Activated CD4-positive, alpha-beta T cell treated with anti-CD3 and anti-CD28 coated beads, Interleukin-2, amount 50 U/mL, for 48 hours (primary cell): ENCODE data around the gene TICAM1.

ENCODE experiments used
- DNase-seq, 2 experiments: peaks; one replicate each; pipeline ENCODE4 v3.0.0-alpha.2; 2020

The TICAM1 gene

DNA sequence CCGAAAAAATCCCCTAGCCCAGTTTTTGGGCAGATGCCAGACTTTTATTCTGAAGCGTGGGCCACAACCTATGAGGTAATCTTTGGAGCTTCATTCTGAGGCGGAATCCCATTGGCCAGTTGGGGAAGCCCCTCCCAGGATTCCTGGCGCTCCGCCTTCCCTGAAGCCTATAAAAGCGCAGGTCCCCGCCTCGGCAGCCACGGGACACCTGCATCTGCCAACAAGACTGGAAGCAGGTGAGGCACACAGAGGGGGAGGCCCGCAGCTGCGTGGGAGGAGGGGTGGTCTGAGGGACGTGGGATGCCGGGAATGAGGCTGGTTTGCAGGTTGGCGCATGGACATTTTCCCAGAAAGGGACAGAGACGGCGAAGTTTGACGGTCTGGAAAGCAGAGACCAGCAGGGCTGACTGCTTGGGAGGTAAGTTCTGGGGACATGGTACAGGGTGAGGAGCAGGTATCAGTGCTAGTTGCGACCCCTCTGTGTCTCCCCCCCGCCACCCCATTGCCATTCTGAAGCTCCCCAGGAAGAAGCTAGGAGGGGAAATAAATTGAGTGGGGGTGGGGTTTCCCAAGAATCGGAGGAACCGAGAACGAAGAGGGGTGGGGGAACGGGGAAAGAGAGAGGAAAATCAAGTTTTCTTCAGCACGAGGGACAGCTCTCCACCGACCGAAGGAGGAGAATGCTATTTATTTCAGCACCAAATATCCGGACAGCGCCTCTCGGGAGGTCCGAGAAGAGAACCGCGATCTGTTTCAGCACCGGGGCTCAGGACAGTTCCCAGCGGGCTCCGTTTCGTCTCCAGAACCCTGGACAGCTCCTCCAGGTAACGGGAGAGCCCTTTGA, 62.4 kb downstream of the TICAM1 start:
- DNase-seq, result peak; percentile 79 to 83
